Stimulated activated CD8-positive, alpha-beta memory T cell treated with anti-CD3 and anti-CD28 coated beads, Interleukin-12 subunit alpha, Interleukin-12 subunit beta, amount 100 ng/mL, for 24 hours (primary cell): Measurements from ENCODE around the gene PLEKHA4.
"Not testable (repeated sequence)": the region's sequence is repeated elsewhere in the genome, so short reads cannot be mapped to it uniquely, and the experiment has no call there.

Source experiments
- DNase-seq: peaks from one replicate; pipeline ENCODE4 v3.0.0-alpha.2; 2020; ENCODE audit errors: extremely low read depth

Gene PLEKHA4

DNA sequence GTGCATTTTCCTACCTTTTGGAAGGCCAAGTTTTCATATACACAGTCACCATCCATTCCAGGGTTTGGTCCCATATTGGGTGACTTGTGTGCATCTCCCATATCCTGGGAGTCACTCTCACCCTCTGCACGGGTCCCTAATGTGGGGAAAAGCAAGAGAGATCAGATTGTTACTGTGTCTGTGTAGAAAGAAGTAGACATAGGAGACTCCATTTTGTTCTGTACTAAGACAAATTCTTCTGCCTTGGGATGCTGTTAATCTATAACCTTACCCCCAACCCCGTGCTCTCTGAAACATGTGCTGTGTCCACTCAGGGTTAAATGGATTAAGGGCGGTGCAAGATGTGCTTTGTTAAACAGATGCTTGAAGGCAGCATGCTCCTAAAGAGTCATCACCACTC is 21.1 kb upstream of the PLEKHA4 start:
- DNase-seq = not testable (repeated sequence)

DNA sequence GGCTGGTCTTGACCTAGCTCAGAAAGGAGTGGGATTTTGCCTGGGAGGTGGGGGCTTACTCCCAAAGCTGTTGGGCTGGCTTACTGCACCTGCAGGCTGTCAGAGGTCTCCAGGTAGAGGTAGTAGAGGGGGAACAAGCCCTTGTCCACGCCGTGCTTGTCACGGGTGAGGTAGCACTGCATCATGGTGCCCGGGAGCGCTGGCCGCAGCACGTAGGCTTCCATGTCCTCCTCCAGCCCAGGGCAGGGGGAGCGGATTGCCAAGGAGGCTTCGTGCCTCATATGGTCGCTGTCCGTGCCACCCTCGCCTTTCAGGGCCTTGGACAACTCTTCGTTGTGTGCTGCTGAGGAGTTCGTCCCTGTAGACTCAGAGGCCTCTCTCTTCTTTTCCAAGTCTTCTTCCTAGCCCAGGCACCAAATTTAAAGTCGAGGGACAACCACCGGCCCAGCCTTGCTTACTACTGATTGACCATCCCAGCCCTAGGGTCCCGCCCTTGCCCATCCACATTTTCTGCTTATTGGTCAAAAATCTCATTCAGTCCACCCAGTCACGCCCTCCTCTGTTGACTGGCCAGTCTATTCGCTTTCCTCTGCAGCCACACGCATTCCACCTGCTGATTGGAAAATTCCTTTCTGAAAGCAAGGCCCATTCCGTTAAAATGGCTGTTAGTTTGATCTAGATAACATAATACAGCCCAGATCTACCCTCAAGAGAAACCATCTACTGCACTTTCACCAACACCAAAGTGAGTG is 19.6 kb upstream of the PLEKHA4 start:
- DNase-seq = no peak

- DNase-seq = no peak
These were observed 15.3 kb upstream of the PLEKHA4 start for GRCh38 chr19:48883726-48884125.

- no peak for DNase-seq
These were observed 13.6 kb upstream of the PLEKHA4 start for GRCh38 chr19:48881741-48882657.

DNA sequence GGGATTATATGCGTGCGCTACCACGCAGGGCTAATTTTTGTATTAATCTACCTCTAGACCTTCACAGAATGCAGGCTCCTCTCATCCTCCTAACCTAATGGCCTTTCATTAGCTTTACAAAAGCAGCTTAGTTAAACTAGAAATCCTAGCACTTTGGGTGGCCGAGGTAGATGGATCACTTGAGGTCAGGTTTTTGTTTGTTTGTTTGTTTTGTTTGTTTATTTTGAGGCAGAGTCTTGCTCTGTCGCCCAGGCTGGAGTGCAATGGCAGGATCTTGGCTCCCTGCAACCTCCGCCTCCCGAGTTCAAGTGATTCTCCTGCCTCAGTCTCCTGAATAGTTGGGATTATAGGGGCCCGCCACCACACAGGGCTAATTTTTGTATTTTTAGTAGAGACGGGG is 11.3 kb upstream of the PLEKHA4 start:
- not testable (repeated sequence) for DNase-seq

DNA sequence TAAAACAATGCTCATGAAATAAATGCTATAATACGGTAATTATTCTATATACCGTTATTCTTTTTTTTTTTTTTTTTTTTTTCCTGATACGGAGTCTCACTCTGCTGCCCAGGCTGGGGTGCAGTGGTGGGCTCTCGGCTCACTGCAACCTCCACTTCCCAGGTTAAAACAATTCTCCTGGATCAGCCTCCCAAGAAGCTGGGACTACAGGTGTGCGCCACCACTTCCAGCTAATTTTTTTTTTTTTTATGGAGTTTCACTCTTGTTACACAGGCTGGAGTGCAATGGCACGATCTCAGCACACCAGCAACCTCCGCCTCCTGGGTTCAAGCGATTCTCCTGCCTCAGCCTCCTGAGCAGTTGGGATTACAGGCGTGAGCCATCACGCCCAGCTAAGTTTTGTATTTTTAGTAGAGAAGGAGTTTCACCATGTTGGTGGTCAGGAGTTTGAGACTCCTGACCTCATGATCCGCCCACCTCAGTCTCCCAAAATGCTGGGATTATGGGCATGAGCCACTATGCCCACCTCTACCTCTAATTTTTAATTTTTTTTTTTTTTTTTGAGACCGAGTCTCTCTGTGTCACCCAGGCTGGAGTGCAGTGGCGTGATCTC is 10.7 kb upstream of the PLEKHA4 start:
- DNase-seq = no peak

- DNase-seq = no peak
These were observed 10.0 kb upstream of the PLEKHA4 start for GRCh38 chr19:48878196-48879024.

DNA sequence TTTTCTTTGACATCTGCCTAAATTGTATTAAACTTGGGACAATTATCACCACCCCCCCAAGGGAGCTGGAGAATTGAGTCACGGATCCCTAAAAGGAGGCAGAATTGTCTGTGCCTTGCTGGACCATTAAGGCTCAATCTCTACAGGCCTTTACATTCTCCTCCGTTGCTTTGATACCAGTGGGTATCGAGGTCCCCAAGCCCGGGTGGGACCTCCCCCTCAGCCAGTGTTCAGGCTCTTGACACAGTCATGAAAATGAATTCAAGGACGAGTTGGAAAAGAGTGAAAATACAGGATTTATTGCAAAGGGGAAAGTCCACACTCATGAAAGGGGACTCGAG is 9.4 kb upstream of the PLEKHA4 start:
- no peak for DNase-seq

- not testable (repeated sequence) for DNase-seq
These were observed 7.9 kb upstream of the PLEKHA4 start for GRCh38 chr19:48876043-48876981.

DNA sequence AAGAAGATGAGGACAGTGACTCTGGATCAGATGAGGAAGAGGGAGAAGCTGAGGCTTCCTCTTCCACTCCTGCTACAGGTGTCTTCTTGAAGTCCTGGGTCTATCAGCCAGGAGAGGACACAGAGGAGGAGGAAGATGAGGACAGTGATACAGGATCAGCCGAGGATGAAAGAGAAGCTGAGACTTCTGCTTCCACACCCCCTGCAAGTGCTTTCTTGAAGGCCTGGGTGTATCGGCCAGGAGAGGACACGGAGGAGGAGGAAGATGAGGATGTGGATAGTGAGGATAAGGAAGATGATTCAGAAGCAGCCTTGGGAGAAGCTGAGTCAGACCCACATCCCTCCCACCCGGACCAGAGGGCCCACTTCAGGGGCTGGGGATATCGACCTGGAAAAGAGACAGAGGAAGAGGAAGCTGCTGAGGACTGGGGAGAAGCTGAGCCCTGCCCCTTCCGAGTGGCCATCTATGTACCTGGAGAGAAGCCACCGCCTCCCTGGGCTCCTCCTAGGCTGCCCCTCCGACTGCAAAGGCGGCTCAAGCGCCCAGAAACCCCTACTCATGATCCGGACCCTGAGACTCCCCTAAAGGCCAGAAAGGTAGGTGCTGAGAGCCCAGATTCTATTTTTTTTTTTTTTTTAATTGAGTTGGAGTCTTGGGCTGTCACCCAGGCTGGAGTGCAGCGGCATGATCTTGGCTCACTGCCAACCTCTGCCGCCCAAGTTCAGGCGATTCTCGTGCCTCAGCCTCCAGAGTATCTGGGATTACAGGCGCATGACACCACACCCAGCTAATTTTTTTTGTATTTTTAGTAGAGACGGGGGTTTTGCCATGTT is 6.1 kb upstream of the PLEKHA4 start:
- DNase-seq = no peak

GRCh38 chr19:48873476-48874302 is 5.3 kb upstream of the PLEKHA4 start:
- no peak for DNase-seq

- peak; percentile 58 for DNase-seq
These were observed 4.6 kb upstream of the PLEKHA4 start for GRCh38 chr19:48872884-48873475.

GRCh38 chr19:48872182-48872883 is 3.9 kb upstream of the PLEKHA4 start, which contains the start of gene PPP1R15A:
TSS of gene PPP1R15A (plus strand) at chr19:48872421. CDS start at chr19:48873234, 813 bp downstream.
- DNase-seq = peak; percentile 93

- DNase-seq = not testable (repeated sequence)
These were observed 3.2 kb upstream of the PLEKHA4 start for GRCh38 chr19:48871471-48872181.

DNA sequence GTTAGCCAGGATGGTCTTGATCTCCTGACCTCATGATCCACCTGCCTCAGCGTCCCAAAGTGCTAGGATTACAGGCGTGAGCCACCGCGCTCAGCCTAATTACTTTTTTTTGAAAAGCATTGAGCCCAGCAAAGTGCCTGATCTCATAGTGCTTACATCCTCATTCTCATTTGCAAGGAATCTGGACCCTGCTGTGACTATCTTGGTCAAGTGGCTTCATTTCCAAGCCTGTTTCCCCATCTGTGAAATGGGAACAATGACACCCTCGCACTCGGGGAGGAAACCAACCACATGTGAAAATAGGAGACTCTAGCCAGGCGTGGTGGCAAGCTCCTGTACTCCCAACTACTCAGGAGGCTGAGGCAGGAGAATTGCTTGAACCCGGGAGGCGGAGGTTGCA is 1.6 kb upstream of the PLEKHA4 start:
- DNase-seq = no peak

GRCh38 chr19:48867746-48868113 is 687 bp downstream of the PLEKHA4 start:
- no peak for DNase-seq
